ENCODE measurements around the gene OCSTAMP. TPM values are rescaled to one million over a fixed set of nuclear protein-coding genes. Genes with fewer than 3 reads are reported as not detected.

The OCSTAMP gene
- total RNA-seq = under 1 TPM in 1 of 9 donors, not detected in 8; 0.17 TPM
- under 1 TPM in 1 of 3 donors, not detected in 2; 0.16 TPM for polyA plus RNA-seq
- long read RNA-seq, donor 1 = 0 reads
- long read RNA-seq, donor 2 = 0 reads
- long read RNA-seq, donor 3 = 0 reads
- long read RNA-seq, donor 4 = 0 reads
- long read RNA-seq, donor 5 = 0 reads
- long read RNA-seq, donor 6 = 0 reads
- long read RNA-seq, donor 7 = 0 reads
- long read RNA-seq, donor 8 = 0 reads
- long read RNA-seq, donor 9 = 0 reads
- long read RNA-seq, donor 10 = 0 reads

GRCh38 chr20:46550461-46550860 is at the start of gene OCSTAMP:
OCSTAMP (minus strand) TSS chr20:46550654; CDS start chr20:46550560, 94 bp downstream.
- Histone ChIP-seq H3K9me3 (replicated peaks in 1 of 3) (no peaks in the 10 kb centered on the region), H3K4me1 (replicated peaks in 1 of 2) (peaks cover 0 to 5% of the 10 kb centered on the region in 2 donors), H3K4me3 (no peak within 1 kb of the TSS), H3K36me3 (replicated peaks in 1 of 2) (no peaks in the 10 kb centered on the region), H3K27me3 (no peaks in the 10 kb centered on the region), H3K27ac (no peak within 1 kb of the TSS)
- 74 to 82% (median 77%) methylated on average over 9 of the region's 9 CpGs for WGBS, 4 donors
- TF ChIP-seq CTCF (IDR thresholded peaks at IDR 0.05) = no peak
- TF ChIP-seq POLR2A (IDR thresholded peaks at IDR 0.05) = no peak
- intact Hi-C loops (cut with DNase I) = no loop called here
- no peak for DNase-seq

- H3K27me3 ChIP-seq = no peaks in the 10 kb centered on the region
- H3K27ac ChIP-seq = no peak overlapping the region
- H3K4me3 ChIP-seq = no peak overlapping the region
- no peaks in the 10 kb centered on the region for H3K36me3 ChIP-seq (replicated peaks in 1 of 2)
- TF ChIP-seq POLR2A (IDR thresholded peaks at IDR 0.05) (no peak), CTCF (IDR thresholded peaks at IDR 0.05) (no peak)
- H3K4me1 ChIP-seq (replicated peaks in 1 of 2) = no peaks in the 10 kb centered on the region
- DNase-seq = no peak
- no peaks in the 10 kb centered on the region for H3K9me3 ChIP-seq (replicated peaks in 1 of 3)
- intact Hi-C loops (cut with DNase I) = no loop called here
- whole genome bisulfite sequencing, 4 donors = 91 to 93% (median 92%) methylated on average over 8 of the region's 8 CpGs
These were observed 49.0 kb upstream of the OCSTAMP start for GRCh38 chr20:46599227-46599987.

- Histone ChIP-seq H3K36me3 (replicated peaks in 1 of 2) (no peaks in the 10 kb centered on the region), H3K27ac (no peak overlapping the region), H3K4me3 (no peak overlapping the region), H3K27me3 (no peaks in the 10 kb centered on the region), H3K4me1 (replicated peaks in 1 of 2) (no peaks in the 10 kb centered on the region), H3K9me3 (replicated peaks in 1 of 3) (no peaks in the 10 kb centered on the region)
- TF ChIP-seq CTCF (IDR thresholded peaks at IDR 0.05) (no peak), POLR2A (IDR thresholded peaks at IDR 0.05) (no peak)
- intact Hi-C loops (cut with DNase I) = no loop called here
- DNase-seq = no peak
- 92 to 95% (median 94%) methylated on average over 8 of the region's 8 CpGs for whole genome bisulfite sequencing, 4 donors
These were observed 45.5 kb upstream of the OCSTAMP start for GRCh38 chr20:46595933-46596332.

GRCh38 chr20:46594725-46595124 is 44.3 kb upstream of the OCSTAMP start:
- intact Hi-C loops (cut with DNase I) = no loop called here
- no peak for TF ChIP-seq POLR2A (IDR thresholded peaks at IDR 0.05)
- TF ChIP-seq CTCF (IDR thresholded peaks at IDR 0.05) = no peak
- no peaks in the 10 kb centered on the region for H3K36me3 ChIP-seq (replicated peaks in 1 of 2)
- H3K4me3 ChIP-seq = no peak overlapping the region
- H3K9me3 ChIP-seq (replicated peaks in 1 of 3) = no peaks in the 10 kb centered on the region
- H3K27ac ChIP-seq = no peak overlapping the region
- no peak for DNase-seq
- no peaks in the 10 kb centered on the region for H3K27me3 ChIP-seq
- H3K4me1 ChIP-seq (replicated peaks in 1 of 2) = no peaks in the 10 kb centered on the region
- 58 to 77% (median 69%) methylated on average over 2 of the region's 2 CpGs for WGBS, 4 donors

Data from adrenal gland (tissue), 19 donors.